GM12875 (cell line): ENCODE measurements around the gene PKP2.

Experiments used
- H3K4me3 ChIP-seq: one replicate; pipeline ENCODE4 v1.5.1; 2011; ENCODE audit warnings: low read depth, low read length, control low read depth
- CTCF ChIP-seq: IDR thresholded peaks from 2 replicates; pipeline ENCODE4 v1.5.1; 2011; ENCODE audit warnings: low read depth, mild to moderate bottlenecking, control low read depth, inconsistent platforms, low read length, moderate library complexity, borderline replicate concordance; ENCODE audit not compliant: insufficient read depth

Gene PKP2

GRCh38 chr12:32846053-32846452, 50.5 kb downstream of the PKP2 start:
- TF ChIP-seq CTCF = no peak
- no peak overlapping the region for H3K4me3 ChIP-seq

DNA sequence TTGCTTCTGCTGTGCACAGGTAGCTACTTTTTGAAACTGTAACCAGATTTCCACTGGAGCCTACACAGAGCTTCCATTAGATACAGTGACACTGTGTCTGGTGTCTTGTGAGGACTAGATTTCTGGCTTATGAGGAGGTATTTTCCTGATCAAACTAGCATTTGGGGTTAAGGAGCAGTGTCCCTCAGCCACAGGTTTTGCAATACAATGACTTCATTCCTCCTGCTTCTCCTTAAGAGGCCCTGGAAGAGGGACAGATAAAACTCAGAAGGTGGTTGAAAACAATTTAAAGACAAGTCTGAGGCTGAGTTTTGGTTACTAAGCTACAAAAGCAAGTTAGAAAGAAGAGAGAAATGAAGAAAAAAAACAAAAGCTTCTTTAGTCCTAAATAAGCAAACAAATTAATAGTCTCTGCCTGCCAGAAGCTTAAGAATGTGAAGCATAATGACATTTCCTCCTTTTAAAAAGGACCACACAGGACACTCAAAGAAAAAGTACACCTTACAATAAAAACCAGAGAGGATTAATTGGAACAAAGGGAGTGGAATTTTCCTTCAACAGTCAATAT, 53.0 kb downstream of the PKP2 start:
- H3K4me3 ChIP-seq = no peak overlapping the region
- no peak for TF ChIP-seq CTCF

- H3K4me3 ChIP-seq = no peak overlapping the region
- TF ChIP-seq CTCF = no peak
These were observed 55.5 kb downstream of the PKP2 start for GRCh38 chr12:32841061-32841460.

GRCh38 chr12:32839828-32840227, 56.7 kb downstream of the PKP2 start:
- no peak for TF ChIP-seq CTCF
- no peak overlapping the region for H3K4me3 ChIP-seq

DNA sequence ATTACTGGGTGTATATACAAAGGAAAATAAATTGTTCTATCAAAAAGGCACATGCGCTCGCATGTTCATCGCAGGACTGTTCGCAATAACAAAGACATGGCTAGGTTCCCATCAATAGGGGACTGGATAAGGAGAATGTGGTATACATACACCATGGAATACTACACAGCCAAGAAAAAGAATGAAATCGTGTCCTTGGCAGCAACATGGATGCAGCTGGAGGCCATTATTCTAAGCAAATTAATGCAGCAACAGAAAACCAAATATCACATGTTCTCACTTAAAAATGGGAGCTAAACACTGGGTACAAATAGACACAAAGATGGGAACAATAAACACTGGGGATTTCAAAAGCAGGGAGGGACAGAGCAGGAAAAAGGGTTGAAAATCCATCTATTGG, 58.6 kb downstream of the PKP2 start:
- TF ChIP-seq CTCF = no peak
- H3K4me3 ChIP-seq = no peak overlapping the region

DNA sequence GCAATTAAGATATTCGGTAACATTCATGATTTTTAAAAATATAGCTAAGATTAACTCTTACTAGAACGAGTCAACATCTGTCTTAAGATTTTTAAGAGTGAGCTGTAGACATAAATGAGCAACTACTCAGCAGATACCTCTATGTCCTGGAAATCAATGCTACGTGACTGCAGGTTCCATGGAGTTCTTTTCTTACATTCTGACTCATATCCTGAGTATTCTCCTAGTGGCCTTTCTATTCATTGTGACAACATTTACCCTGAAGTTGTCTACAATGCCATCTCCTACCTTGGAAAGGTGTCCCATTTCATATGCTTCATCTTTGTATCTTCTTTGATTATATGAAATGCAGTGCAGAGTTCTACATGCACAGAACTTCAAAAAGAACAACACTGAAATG, 59.9 kb downstream of the PKP2 start:
- no peak for TF ChIP-seq CTCF
- H3K4me3 ChIP-seq = no peak overlapping the region

- TF ChIP-seq CTCF = no peak
- no peak overlapping the region for H3K4me3 ChIP-seq
These were observed 62.5 kb downstream of the PKP2 start for GRCh38 chr12:32834122-32834521.
